Bronchial epithelial cell (primary cell): Measurements from ENCODE around the gene XKR7. TPM values are rescaled to one million over a fixed set of nuclear protein-coding genes. Genes with fewer than 3 reads are reported as not detected.

Experiments used
- DNase-seq: peaks from one replicate; pipeline ENCODE4 v3.0.0-alpha.2; 2010; ENCODE audit warnings: low read depth
- FAIRE-seq: peaks from 2 replicates; lab custom pipeline; 2011; peaks lifted over from hg19 to GRCh38; lab: Jason Lieb, UNC
- H3K27me3 ChIP-seq: 2 replicates; pipeline ENCODE4 v1.5.1; 2011; ENCODE audit warnings: low read length; ENCODE audit not compliant: control insufficient read depth, insufficient read depth
- H3K36me3 ChIP-seq: 2 replicates; pipeline ENCODE4 v1.5.1; 2011; ENCODE audit warnings: low read length; ENCODE audit not compliant: control insufficient read depth, insufficient read depth
- H3K4me3 ChIP-seq: 2 replicates; pipeline ENCODE4 v1.5.1; 2011; ENCODE audit warnings: mild to moderate bottlenecking, low read depth, low read length, control low read depth
- CTCF ChIP-seq: IDR thresholded peaks from 2 replicates; pipeline ENCODE4 v1.5.1; 2011; ENCODE audit warnings: mild to moderate bottlenecking, moderate library complexity, low read length, control low read depth, inconsistent platforms; ENCODE audit not compliant: insufficient read depth, severe bottlenecking
- total RNA-seq: library from RNA; depleted of rRNA; stranded (reverse); fragments of >200 nt; gene quantifications from 2 replicates; pipeline ENCODE4 v1.2.1, GENCODE V29; 2014

Gene XKR7
- total RNA-seq, 1 donor from 2014 or later, result not detected

DNA sequence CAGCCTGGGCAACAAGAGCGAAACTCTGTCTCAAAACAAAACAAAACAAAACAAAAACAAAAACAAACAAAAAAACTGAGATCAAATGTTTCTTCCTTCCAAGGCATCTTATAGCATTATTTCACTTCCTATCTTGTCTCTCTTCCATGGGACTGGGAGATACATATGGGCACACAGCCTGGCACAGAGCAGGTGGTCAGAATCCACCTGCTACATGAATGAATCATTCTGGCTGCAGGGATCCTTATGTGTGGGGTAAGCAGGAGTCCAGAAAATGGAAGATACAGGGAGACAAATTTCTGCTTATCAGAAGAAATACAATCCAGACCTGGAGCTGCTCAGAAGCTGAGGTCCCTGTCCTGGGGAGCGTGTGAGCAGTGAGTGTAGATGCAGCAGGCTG is 24.1 kb downstream of the XKR7 start:
- no peak for FAIRE-seq
- H3K27me3 ChIP-seq, result peaks cover 15% of the 10 kb centered on the region

DNA sequence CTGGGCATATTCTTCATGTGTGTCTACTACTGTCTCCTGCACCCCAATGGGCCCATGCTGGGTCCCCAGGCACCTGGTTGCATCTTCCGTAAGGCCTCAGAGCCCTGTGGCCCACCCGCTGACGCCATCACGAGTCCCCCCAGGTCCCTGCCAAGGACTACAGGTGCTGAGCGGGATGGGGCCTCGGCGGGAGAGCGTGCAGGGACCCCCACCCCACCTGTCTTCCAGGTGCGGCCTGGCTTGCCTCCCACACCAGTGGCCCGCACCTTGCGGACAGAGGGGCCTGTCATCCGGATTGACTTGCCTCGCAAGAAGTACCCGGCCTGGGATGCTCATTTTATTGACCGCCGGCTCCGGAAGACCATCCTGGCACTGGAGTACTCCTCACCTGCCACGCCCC is 29.0 kb downstream of the XKR7 start:
- Histone ChIP-seq H3K36me3 (no peaks in the 10 kb centered on the region), H3K27me3 (peaks cover 18% of the 10 kb centered on the region), H3K4me3 (no peak overlapping the region)
- DNase-seq, result no peak
- no peak for FAIRE-seq
- TF ChIP-seq CTCF, result no peak

More for the DNA sequence above, 24.1 kb downstream of the XKR7 start:
- Histone ChIP-seq H3K4me3 (no peak overlapping the region), H3K36me3 (no peaks in the 10 kb centered on the region)
- no peak for TF ChIP-seq CTCF
- no peak for DNase-seq

- H3K36me3 ChIP-seq, result no peaks in the 10 kb centered on the region
- TF ChIP-seq CTCF, result no peak
- H3K4me3 ChIP-seq, result no peak overlapping the region
- no peak for FAIRE-seq
- DNase-seq, result no peak
- H3K27me3 ChIP-seq, result peaks cover 16% of the 10 kb centered on the region
Measured at GRCh38 chr20:31998246-31998645, 30.3 kb downstream of the XKR7 start.

GRCh38 chr20:32003325-32003724 is 35.4 kb downstream of the XKR7 start:
- H3K27me3 ChIP-seq, result peaks cover 3% of the 10 kb centered on the region
- DNase-seq (no peak), FAIRE-seq (no peak)
- no peak overlapping the region for H3K4me3 ChIP-seq
- no peak for TF ChIP-seq CTCF
- H3K36me3 ChIP-seq, result no peaks in the 10 kb centered on the region

- DNase-seq, result peak; percentile 15
- H3K4me3 ChIP-seq, result no peak overlapping the region
- FAIRE-seq, result no peak
- TF ChIP-seq CTCF, result no peak
- H3K27me3 ChIP-seq, result no peaks in the 10 kb centered on the region
- H3K36me3 ChIP-seq, result no peaks in the 10 kb centered on the region
Measured at GRCh38 chr20:32004963-32005362, 37.0 kb downstream of the XKR7 start.

GRCh38 chr20:32006053-32006452 is 38.1 kb downstream of the XKR7 start:
- TF ChIP-seq CTCF, result no peak
- Histone ChIP-seq H3K4me3 (no peak overlapping the region), H3K36me3 (no peaks in the 10 kb centered on the region), H3K27me3 (no peaks in the 10 kb centered on the region)
- DNase-seq, result no peak
- no peak for FAIRE-seq
